Aorta (tissue), 5 donors: ENCODE measurements around the gene DPY19L3. TPM values are rescaled to one million over a fixed set of nuclear protein-coding genes. Genes with fewer than 3 reads are reported as not detected.

Source experiments
- ATAC-seq: fragments of 200-7000 bp; cut with Tn5 transposase; one replicate; pipeline ENCODE4 v1.9.1; 2022; ENCODE audit warnings: moderate library complexity; ENCODE audit not compliant: low FRiP score
- DNase-seq, 2 donors: peaks; one replicate each; pipeline ENCODE4 v3.0.0-alpha.2; 2020
- H3K27ac ChIP-seq, 2 donors: one replicate each; pipeline ENCODE4 v1.5.1; 2013; ENCODE audit warnings: low read length in 2 of 2, mild to moderate bottlenecking in 2 of 2, moderate library complexity in 2 of 2, control low read depth in 1 of 2, inconsistent platforms in 1 of 2, low read depth in 1 of 2
- H3K27me3 ChIP-seq, 2 donors: one replicate each; pipeline ENCODE4 v1.6.1; 2013; ENCODE audit warnings: control low read depth in 1 of 2, low read length in 1 of 2, mild to moderate bottlenecking in 1 of 2, moderate library complexity in 1 of 2; ENCODE audit not compliant: insufficient read depth in 2 of 2, control insufficient read depth in 1 of 2
- H3K36me3 ChIP-seq, 2 donors: one replicate each; pipeline ENCODE4 v1.6.1; 2013; ENCODE audit warnings: control low read depth in 1 of 2, low read length in 1 of 2, mild to moderate bottlenecking in 1 of 2; ENCODE audit not compliant: insufficient read depth in 2 of 2, control insufficient read depth in 1 of 2
- H3K4me1 ChIP-seq, 2 donors: one replicate each; pipeline ENCODE4 v1.6.1; 2013; ENCODE audit warnings: low read length in 2 of 2, control low read depth in 1 of 2, mild to moderate bottlenecking in 1 of 2, moderate library complexity in 1 of 2; ENCODE audit not compliant: insufficient read depth in 2 of 2, control insufficient read depth in 1 of 2
- H3K4me3 ChIP-seq, 2 donors: one replicate each; pipeline ENCODE4 v1.5.1; 2013; ENCODE audit warnings: low read length in 2 of 2, control low read depth in 1 of 2, mild to moderate bottlenecking in 1 of 2
- H3K9me3 ChIP-seq: one replicate; pipeline ENCODE4 v1.6.1; 2013; ENCODE audit warnings: mild to moderate bottlenecking, low read length; ENCODE audit not compliant: control insufficient read depth
- WGBS, 2 donors: extraction: QIAGEN DNeasy Blood & Tissue Kit; methylation state at CpG; one replicate each; pipeline ENCODE4 v1.1.7; 2013; 5-methylcytosine and 5-hydroxymethylcytosine counted together
- intact Hi-C, 2 donors: fragments of 100-400 bp; cut with DNase I; formaldehyde crosslinking; loops; one replicate each; pipeline versions ENCODE4 v1.14.2 to v1.15.0; 2022
- polyA plus RNA-seq, 2 donors: library from polyadenylated mRNA; stranded (reverse); fragments of 200-250 nt; gene quantifications; one replicate each; pipeline ENCODE4 v1.2.3, GENCODE V29; 2013
- total RNA-seq, 2 donors: library from RNA; stranded (reverse); fragmentation: NEBNext Ultra II Directional; extraction: Animal tissue kit (Norgen Biotek cat#: 25700); gene quantifications; one replicate each; pipeline ENCODE4 v1.2.1, GENCODE V29; 2021
- donor health status: healthy with polysubstance abuse.
- donor health status: Bipolar disorder and iron deficiency.
- donor health status: DM: no; HTN: no; CAD: no.
- donor health status: DM: no; HTN: no; CAD: no.
- donor health status: DM: yes; HTN: yes; CAD: no.

Gene DPY19L3
- total and polyA plus RNA-seq, 4 donors, result 5.9 to 47.6 (median 23.1) TPM

GRCh38 chr19:32403291-32403995 lies 2.1 kb upstream of the DPY19L3 start:
- H3K4me1 ChIP-seq, result peaks cover 0 to 2% of the 10 kb centered on the region in 2 donors
- H3K4me3 ChIP-seq, result no peak overlapping the region
- no peaks in the 10 kb centered on the region for H3K9me3 ChIP-seq
- intact Hi-C loops, result loop anchor here in 1 of 2 donors (10.0 kb wide), 1 partner anchor 181 kb away; the partner anchor contains the start of gene PDCD5
- H3K27me3 ChIP-seq, result no peaks in the 10 kb centered on the region
- no peaks in the 10 kb centered on the region for H3K36me3 ChIP-seq
- no peak for ATAC-seq
- H3K27ac ChIP-seq, result no peak overlapping the region
- no peak for DNase-seq
- 85 to 87% methylated on average over 5 of the region's 5 CpGs for WGBS, 2 donors

GRCh38 chr19:32404213-32404932 lies 1.2 kb upstream of the DPY19L3 start:
- Histone ChIP-seq H3K9me3 (no peaks in the 10 kb centered on the region), H3K27ac (peak overlapping the region in 1 of 2 donors; percentile 69), H3K4me3 (peak overlapping the region; percentile 82 to 92), H3K36me3 (no peaks in the 10 kb centered on the region), H3K27me3 (no peaks in the 10 kb centered on the region), H3K4me1 (peaks cover 0 to 2% of the 10 kb centered on the region in 2 donors)
- 59 to 64% methylated on average over 20 of the region's 20 CpGs for WGBS, 2 donors
- DNase-seq (no peak), ATAC-seq (no peak)
- intact Hi-C loops, result loop anchor here in 1 of 2 donors (10.0 kb wide), 1 partner anchor 180 kb away; the partner anchor contains the start of gene PDCD5

- Histone ChIP-seq H3K4me1 (peaks cover 0 to 2% of the 10 kb centered on the region in 2 donors), H3K36me3 (no peaks in the 10 kb centered on the region), H3K4me3 (peak overlapping the region; percentile 82 to 92), H3K27me3 (no peaks in the 10 kb centered on the region), H3K27ac (peak overlapping the region; percentile 69 to 93), H3K9me3 (no peaks in the 10 kb centered on the region)
- intact Hi-C loops, result loop anchor here (5.0 to 10.0 kb wide), 4 partner anchors 33 to 180 kb away; partner anchors contain the start of gene PDCD5 (in 1 of the 2)
- DNase-seq, result peak; percentile 71 to 91
- ATAC-seq, result peak; percentile 74
- 0 to 1% methylated on average over 36 of the region's 36 CpGs for WGBS, 2 donors
These were observed 588 bp upstream of the DPY19L3 start for GRCh38 chr19:32404933-32405430.

GRCh38 chr19:32406161-32407003 lies 812 bp downstream of the DPY19L3 start:
- intact Hi-C loops, result loop anchor here (5.0 to 10.0 kb wide), 4 partner anchors 34 to 178 kb away; partner anchors contain the start of gene PDCD5 (in 1 of the 2)

GRCh38 chr19:32407004-32407992 lies 1.7 kb downstream of the DPY19L3 start:
- Histone ChIP-seq H3K27me3 (no peaks in the 10 kb centered on the region), H3K4me1 (peaks cover 0 to 2% of the 10 kb centered on the region in 2 donors), H3K4me3 (peak overlapping the region in 1 of 2 donors; percentile 94), H3K9me3 (no peaks in the 10 kb centered on the region), H3K36me3 (peaks cover 0 to 3% of the 10 kb centered on the region in 2 donors), H3K27ac (no peak overlapping the region)
- WGBS, 2 donors, result 67% methylated on average over 19 of the region's 19 CpGs
- intact Hi-C loops, result loop anchor here (5.0 to 10.0 kb wide), 4 partner anchors 35 to 178 kb away; partner anchors contain the start of gene PDCD5 (in 1 of the 2)
- DNase-seq (no peak), ATAC-seq (no peak)

More at GRCh38 chr19:32406161-32407003, 812 bp downstream of the DPY19L3 start:
- 3 to 4% methylated on average over 30 to 33 of the region's 33 CpGs for WGBS, 2 donors
- Histone ChIP-seq H3K36me3 (no peaks in the 10 kb centered on the region), H3K4me1 (peaks cover 0 to 2% of the 10 kb centered on the region in 2 donors), H3K9me3 (no peaks in the 10 kb centered on the region), H3K27ac (peak overlapping the region; percentile 10 to 19), H3K27me3 (no peaks in the 10 kb centered on the region), H3K4me3 (peak overlapping the region; percentile 92 to 94)
- DNase-seq, result no peak
- ATAC-seq, result no peak

- H3K27ac ChIP-seq, result peak overlapping the region in 1 of 2 donors; percentile 17
- no peak overlapping the region for H3K4me3 ChIP-seq
- no peaks in the 10 kb centered on the region for H3K27me3 ChIP-seq
- DNase-seq (no peak), ATAC-seq (no peak)
- intact Hi-C loops, result no loop called here
- no peaks in the 10 kb centered on the region for H3K9me3 ChIP-seq
- H3K4me1 ChIP-seq, result no peaks in the 10 kb centered on the region
- H3K36me3 ChIP-seq, result peaks cover 0 to 5% of the 10 kb centered on the region in 2 donors
- WGBS, 2 donors, result 45 to 47% methylated on average over 5 of the region's 5 CpGs
These were observed 9.7 kb downstream of the DPY19L3 start for GRCh38 chr19:32415246-32415645.

- ATAC-seq, result no peak
- DNase-seq, result no peak
- WGBS, 2 donors, result 90 to 92% methylated on average over 5 of the region's 5 CpGs
- Histone ChIP-seq H3K27ac (no peak overlapping the region), H3K4me3 (no peak overlapping the region), H3K27me3 (no peaks in the 10 kb centered on the region), H3K9me3 (no peaks in the 10 kb centered on the region), H3K36me3 (peaks cover 0 to 5% of the 10 kb centered on the region in 2 donors), H3K4me1 (no peaks in the 10 kb centered on the region)
- intact Hi-C loops, result no loop called here
These were observed 10.1 kb downstream of the DPY19L3 start for GRCh38 chr19:32415669-32416068.
